Measurements from ENCODE around the gene METTL6.
"Not testable (repeated sequence)": the region's sequence is repeated elsewhere in the genome, so short reads cannot be mapped to it uniquely, and the experiment has no call there.

Gene METTL6

GRCh38 chr3:15450438-15451215 is 23.3 kb upstream of the METTL6 start:
- no peak for DNase-seq

GRCh38 chr3:15449489-15450224 is 22.3 kb upstream of the METTL6 start:
- no peak for DNase-seq

- no peak for DNase-seq
Measured at GRCh38 chr3:15443826-15444524, 16.6 kb upstream of the METTL6 start.

GRCh38 chr3:15440891-15441290 is 13.5 kb upstream of the METTL6 start:
- DNase-seq: no peak

- no peak for DNase-seq
Measured at GRCh38 chr3:15439476-15439875, 12.1 kb upstream of the METTL6 start.

- no peak for DNase-seq
Measured at GRCh38 chr3:15438983-15439382, 11.6 kb upstream of the METTL6 start.

GRCh38 chr3:15436246-15436645 is 8.9 kb upstream of the METTL6 start:
- no peak for DNase-seq

GRCh38 chr3:15434756-15435155 is 7.4 kb upstream of the METTL6 start:
- no peak for DNase-seq

GRCh38 chr3:15433531-15433930 is 6.2 kb upstream of the METTL6 start:
- DNase-seq: no peak

- no peak for DNase-seq
Measured at GRCh38 chr3:15431256-15431837, 4.0 kb upstream of the METTL6 start.

- DNase-seq: no peak
Measured at GRCh38 chr3:15430624-15431023, 3.3 kb upstream of the METTL6 start.

GRCh38 chr3:15429080-15429479 is 1.7 kb upstream of the METTL6 start:
- DNase-seq: no peak

- DNase-seq: no peak
Measured at GRCh38 chr3:15428539-15428938, 1.2 kb upstream of the METTL6 start.

GRCh38 chr3:15427981-15428380 is 637 bp upstream of the METTL6 start:
- DNase-seq: no peak

- no peak for DNase-seq
Measured at GRCh38 chr3:15426579-15427118, 695 bp downstream of the METTL6 start.

GRCh38 chr3:15420871-15421270 is 6.5 kb downstream of the METTL6 start:
- no peak for DNase-seq

GRCh38 chr3:15410966-15411365 is 16.4 kb downstream of the METTL6 start:
- not testable (repeated sequence) for DNase-seq

- DNase-seq: no peak
Measured at GRCh38 chr3:15409774-15410173, 17.6 kb downstream of the METTL6 start.

GRCh38 chr3:15409239-15409638 is 18.1 kb downstream of the METTL6 start:
- no peak for DNase-seq

- peak; percentile 27 for DNase-seq
Measured at GRCh38 chr3:15405448-15406050, 21.8 kb downstream of the METTL6 start.

- no peak for DNase-seq
Measured at GRCh38 chr3:15404767-15405166, 22.6 kb downstream of the METTL6 start.

- no peak for DNase-seq
Measured at GRCh38 chr3:15403965-15404364, 23.4 kb downstream of the METTL6 start.

- no peak for DNase-seq
Measured at GRCh38 chr3:15403495-15403894, 23.8 kb downstream of the METTL6 start.
